Subcutaneous adipose tissue (tissue), 4 donors: ENCODE measurements around the gene UROC1. TPM values are rescaled to one million over a fixed set of nuclear protein-coding genes. Genes with fewer than 3 reads are reported as not detected.

Source experiments
- total RNA-seq, 4 donors: library from RNA; depleted of rRNA; stranded (reverse); fragments of >200 nt; gene quantifications; one replicate each; pipeline ENCODE4 v1.1.0, GENCODE V29; 2016
- TF ChIP-seq, protein P1 (sequence below): fragments of 450-650 bp; IDR thresholded peaks from one replicate; pipeline ENCODE4 v1.5.1; 2016; ENCODE audit warnings: low read depth, mild to moderate bottlenecking, control low read depth, antibody characterized with exemption, moderate library complexity

Gene UROC1
- total RNA-seq, 4 donors from 2014 or later: not detected

DNA sequence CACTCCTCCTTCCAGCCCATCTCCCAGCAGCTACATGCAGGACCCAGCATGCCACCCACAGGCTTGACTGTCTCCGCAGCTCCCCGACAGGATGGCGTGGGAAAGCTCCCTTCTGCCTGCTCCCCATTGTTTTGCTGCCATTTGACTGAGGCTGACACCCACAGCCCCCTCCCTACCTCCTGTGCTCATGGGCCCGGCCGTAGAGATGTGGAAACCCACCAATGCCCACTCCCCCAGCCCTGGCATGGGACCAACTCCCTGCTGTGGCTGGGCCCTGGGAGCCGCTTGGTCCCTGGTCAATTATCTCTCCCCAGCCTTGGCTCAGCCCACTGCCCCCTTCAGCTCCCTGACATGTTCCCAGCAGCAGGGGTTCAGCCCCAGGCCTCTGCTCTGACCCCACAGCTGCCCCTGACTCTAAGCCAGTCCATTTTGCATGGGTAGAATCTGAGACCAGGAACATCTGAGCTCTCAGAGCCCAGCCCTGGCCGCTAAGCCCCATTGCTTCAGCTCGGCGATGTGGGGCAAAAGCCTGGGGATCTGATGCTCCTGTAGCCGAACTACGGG lies 33.0 kb upstream of the UROC1 start:
- TF ChIP-seq, protein P1, sequence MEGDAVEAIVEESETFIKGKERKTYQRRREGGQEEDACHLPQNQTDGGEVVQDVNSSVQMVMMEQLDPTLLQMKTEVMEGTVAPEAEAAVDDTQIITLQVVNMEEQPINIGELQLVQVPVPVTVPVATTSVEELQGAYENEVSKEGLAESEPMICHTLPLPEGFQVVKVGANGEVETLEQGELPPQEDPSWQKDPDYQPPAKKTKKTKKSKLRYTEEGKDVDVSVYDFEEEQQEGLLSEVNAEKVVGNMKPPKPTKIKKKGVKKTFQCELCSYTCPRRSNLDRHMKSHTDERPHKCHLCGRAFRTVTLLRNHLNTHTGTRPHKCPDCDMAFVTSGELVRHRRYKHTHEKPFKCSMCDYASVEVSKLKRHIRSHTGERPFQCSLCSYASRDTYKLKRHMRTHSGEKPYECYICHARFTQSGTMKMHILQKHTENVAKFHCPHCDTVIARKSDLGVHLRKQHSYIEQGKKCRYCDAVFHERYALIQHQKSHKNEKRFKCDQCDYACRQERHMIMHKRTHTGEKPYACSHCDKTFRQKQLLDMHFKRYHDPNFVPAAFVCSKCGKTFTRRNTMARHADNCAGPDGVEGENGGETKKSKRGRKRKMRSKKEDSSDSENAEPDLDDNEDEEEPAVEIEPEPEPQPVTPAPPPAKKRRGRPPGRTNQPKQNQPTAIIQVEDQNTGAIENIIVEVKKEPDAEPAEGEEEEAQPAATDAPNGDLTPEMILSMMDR: no peak

DNA sequence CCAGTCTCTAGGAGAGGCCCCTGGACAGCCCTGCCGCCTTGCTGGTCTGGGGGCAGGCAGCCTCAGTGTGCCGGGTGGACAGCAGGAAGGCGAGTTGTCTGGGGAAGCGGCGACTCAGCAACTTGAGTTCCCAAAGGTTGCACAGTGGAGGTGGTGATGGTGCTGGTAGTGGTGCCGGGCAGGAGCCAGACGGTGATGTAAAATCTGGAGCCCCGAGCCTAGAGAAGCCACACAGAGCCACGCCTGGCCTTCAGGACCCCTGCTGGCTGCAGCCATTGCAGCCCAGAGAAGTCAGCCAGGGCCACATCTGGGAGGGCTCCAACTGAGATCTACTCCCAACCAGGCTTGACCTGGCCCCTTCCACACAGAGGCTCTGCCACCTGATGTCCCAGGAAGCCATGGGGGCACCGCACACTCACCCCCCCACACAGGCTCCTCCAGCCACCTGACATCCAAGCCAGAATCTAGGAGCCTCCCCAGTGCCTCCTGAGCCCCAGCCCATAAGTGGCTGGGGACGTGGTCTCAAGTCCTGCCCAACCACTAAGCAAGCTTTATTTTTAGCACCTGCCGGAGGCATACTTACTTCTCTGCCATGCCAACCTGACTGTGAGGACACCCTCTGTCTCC lies 32.4 kb upstream of the UROC1 start:
- TF ChIP-seq, protein P1: no peak

DNA sequence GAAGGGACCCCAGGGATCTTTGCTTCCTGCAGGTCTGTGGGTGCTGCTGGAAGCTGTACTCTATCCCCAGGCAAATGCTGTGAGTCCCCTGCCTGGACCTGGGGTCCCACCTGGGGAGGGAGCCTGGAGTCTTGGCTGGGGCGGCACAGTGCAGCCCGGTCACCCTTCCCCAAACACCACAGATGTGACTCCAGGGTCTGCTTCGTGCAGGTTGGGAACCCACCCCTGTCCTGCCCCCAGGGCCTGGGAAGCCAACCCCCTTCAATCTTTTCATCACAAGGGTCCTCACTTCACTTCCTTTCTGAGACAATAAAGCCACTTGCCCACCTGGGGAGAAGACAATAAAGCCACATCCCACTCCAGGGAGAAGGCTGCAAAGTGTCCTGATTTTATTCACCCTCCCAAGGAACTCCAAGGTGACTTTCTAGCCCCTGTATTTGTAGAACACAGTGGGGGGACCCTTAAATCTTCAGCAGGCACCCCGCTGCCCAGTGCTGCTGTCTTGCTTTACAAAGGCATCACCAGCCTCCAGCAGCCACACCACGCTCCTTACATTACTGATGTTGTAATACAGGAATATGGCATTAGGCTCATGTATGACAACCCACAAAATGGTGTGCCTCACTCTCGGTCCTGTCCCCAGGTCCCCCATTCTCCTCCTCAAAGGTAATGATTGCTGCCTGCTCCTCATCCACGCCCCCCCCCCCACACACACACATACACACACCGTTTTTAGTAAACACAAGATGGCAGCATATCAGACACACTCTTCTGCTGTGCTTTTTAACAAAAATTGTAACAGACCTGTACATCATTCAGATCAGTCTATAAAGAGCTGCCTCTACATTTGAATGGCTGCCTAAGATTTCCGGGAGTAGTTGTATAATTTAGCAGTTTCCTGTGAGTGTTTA lies 31.2 kb upstream of the UROC1 start:
- TF ChIP-seq, protein P1: no peak

DNA sequence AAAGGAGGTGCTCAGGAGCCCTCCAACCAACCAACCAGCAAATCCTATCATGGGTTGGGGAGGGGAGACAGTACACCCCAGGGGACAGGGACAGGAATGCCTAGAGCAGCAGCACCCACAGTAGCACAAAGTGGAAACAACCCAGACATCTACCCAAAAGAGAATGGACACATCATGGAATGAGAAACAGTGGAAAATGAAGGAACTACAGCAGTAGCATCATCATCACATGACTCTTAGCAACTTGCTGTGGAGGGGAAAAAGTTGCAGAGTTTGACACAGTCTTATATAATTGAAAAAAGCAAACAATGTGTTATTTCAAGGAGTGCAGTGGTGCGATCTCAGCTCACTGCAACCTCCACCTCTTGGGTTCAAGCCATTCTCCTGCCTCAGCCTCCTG lies 30.1 kb upstream of the UROC1 start:
- TF ChIP-seq, protein P1: no peak

DNA sequence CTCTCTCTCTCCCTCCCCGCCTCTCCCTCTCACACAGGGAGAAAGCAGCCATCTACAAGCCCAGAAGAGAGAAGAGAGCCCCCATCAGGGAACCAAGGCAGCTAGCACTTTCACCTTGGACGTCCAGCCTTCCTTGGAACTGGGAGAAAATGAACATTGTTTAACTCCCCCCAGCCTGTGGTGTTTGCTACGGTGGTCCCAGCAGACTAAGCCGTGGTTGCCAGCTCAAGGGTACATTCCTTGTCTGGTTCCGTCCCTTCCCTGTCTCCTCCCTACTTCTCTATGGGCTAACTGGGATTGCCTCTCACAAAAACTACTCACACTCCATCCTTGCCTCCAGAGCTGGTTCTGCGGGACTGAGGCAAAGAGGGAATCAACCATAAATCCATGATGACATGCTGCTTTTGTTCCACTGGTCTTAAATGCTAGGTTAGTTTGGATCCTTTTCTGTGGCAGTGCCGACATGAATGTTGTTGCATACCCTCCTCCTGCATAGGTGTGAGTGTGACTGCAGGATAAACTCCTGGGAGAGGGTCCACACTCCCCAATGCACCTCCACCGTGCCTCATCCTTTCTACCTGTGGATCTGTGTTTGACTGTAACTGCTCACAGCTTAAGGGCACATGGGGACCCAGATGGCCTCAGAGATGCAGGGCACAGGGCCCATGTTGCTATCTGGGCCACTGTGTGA lies 29.1 kb upstream of the UROC1 start:
- TF ChIP-seq, protein P1: no peak

DNA sequence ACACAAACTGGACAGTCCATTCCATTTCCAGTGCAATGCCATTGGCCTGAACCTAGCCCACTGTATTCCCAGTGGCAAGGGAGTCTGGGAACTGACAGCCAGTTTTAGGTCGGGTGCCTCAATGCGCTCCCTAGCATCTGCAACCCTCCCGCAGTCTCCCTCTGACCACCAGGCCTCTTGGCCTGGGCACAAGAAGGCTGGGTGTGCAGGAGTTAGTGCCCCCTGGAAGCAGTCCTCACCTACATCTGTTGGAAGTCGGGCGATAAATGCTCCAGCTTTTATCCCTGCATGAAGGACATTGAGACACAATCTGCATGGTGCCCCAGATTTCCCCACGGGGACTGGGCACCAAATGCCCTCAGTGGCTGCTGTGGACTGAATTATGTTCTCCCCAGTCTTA lies 28.4 kb upstream of the UROC1 start:
- TF ChIP-seq, protein P1: no peak
